Smooth muscle cell (in vitro differentiated cells): ENCODE results near the gene ELOA. TPM values are rescaled to one million over a fixed set of nuclear protein-coding genes. Genes with fewer than 3 reads are reported as not detected.

Source experiments
- DNase-seq: peaks from one replicate; lab custom pipeline; 2025; ENCODE audit not compliant: unreplicated experiment; lab: John Stamatoyannopoulos, UW
- H2AFZ ChIP-seq: fragments of 200-600 bp; sonication (generic); 2 replicates; pipeline ENCODE4 v1.6.0; 2016; ENCODE audit warnings: antibody characterized with exemption, low read depth, mild to moderate bottlenecking
- H3F3A ChIP-seq: fragments of 200-600 bp; sonication (generic); 2 replicates; pipeline ENCODE4 v1.6.0; 2017; ENCODE audit warnings: antibody characterized with exemption, low read depth
- H3K27ac ChIP-seq: fragments of 200-600 bp; sonication (generic); 2 replicates; pipeline ENCODE4 v1.5.1; 2016; ENCODE audit warnings: low read depth, mild to moderate bottlenecking
- H3K27me3 ChIP-seq: fragments of 200-600 bp; sonication (generic); 2 replicates; pipeline ENCODE4 v1.6.1; 2016; ENCODE audit warnings: low read depth, mild to moderate bottlenecking
- H3K36me3 ChIP-seq: fragments of 200-600 bp; sonication (generic); 2 replicates; pipeline ENCODE4 v1.5.1; 2016; ENCODE audit warnings: low read depth
- H3K4me1 ChIP-seq: fragments of 200-600 bp; sonication (generic); 2 replicates; pipeline ENCODE4 v1.5.1; 2016; ENCODE audit warnings: low read depth
- H3K4me2 ChIP-seq: fragments of 200-600 bp; sonication (generic); 2 replicates; pipeline ENCODE4 v1.6.0; 2016; ENCODE audit warnings: mild to moderate bottlenecking
- H3K4me3 ChIP-seq: fragments of 200-600 bp; sonication (generic); 2 replicates; pipeline ENCODE4 v1.5.1; 2016; ENCODE audit warnings: mild to moderate bottlenecking
- H3K79me2 ChIP-seq: fragments of 200-600 bp; sonication (generic); 2 replicates; pipeline ENCODE4 v1.6.0; 2016; ENCODE audit warnings: low read depth, mild to moderate bottlenecking
- H3K9ac ChIP-seq: fragments of 200-600 bp; sonication (generic); 2 replicates; pipeline ENCODE4 v1.6.0; 2016; ENCODE audit warnings: low read depth
- H3K9me3 ChIP-seq: fragments of 200-600 bp; sonication (generic); replicated peaks from 2 replicates; pipeline ENCODE4 v1.5.1; 2016; ENCODE audit warnings: low read depth
- H4K20me1 ChIP-seq: fragments of 200-600 bp; sonication (generic); 2 replicates; pipeline ENCODE4 v1.6.0; 2016; ENCODE audit warnings: low read depth
- WGBS: methylation state at CpG from one replicate; pipeline ENCODE4 v1.1.7; 2016; ENCODE audit warnings: low lambda C conversion rate; 5-methylcytosine and 5-hydroxymethylcytosine counted together
- polyA plus RNA-seq: library from polyadenylated mRNA; unstranded; fragments of >200 nt; fragmentation: Nextera tagmentation; extraction: Ambion mirVana; gene quantifications from 2 replicates; pipeline ENCODE4 v1.2.1, GENCODE V29; 2016
- total RNA-seq: library from RNA; depleted of rRNA; stranded (reverse); fragments of >200 nt; gene quantifications from 2 replicates; pipeline ENCODE4 v1.2.3, GENCODE V29; 2014
- TF ChIP-seq, protein P1 (sequence below): fragments of 200-600 bp; sonication (generic); IDR thresholded peaks from 2 replicates; pipeline ENCODE4 v1.5.1; 2017; ENCODE audit warnings: borderline replicate concordance, mild to moderate bottlenecking, antibody characterized with exemption; ENCODE audit not compliant: insufficient read depth, poor library complexity, severe bottlenecking

ELOA gene
- total and polyA plus RNA-seq, 2 experiments from 2014 or later: 28.1 to 33.4 TPM

DNA sequence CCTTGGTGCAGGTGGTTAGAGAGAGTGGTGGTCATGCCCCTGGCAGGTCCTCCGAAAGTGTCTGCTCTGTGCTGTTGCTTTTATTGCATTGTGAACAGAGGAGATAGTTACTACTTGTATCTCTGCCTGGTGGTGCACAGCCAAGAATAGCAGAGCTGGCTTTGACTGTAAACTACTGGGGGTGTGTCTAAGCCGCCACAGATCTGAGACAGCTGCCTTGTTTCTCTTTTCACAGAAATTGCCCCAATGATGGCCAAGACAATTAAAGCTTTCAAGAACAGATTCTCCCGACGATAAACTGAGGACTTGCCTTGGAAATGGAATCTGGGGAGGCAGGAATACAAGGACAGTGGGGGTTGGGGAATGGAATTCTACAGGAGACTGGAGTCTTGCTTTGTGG, 16.0 kb downstream of the ELOA start:
- TF ChIP-seq, protein P1, sequence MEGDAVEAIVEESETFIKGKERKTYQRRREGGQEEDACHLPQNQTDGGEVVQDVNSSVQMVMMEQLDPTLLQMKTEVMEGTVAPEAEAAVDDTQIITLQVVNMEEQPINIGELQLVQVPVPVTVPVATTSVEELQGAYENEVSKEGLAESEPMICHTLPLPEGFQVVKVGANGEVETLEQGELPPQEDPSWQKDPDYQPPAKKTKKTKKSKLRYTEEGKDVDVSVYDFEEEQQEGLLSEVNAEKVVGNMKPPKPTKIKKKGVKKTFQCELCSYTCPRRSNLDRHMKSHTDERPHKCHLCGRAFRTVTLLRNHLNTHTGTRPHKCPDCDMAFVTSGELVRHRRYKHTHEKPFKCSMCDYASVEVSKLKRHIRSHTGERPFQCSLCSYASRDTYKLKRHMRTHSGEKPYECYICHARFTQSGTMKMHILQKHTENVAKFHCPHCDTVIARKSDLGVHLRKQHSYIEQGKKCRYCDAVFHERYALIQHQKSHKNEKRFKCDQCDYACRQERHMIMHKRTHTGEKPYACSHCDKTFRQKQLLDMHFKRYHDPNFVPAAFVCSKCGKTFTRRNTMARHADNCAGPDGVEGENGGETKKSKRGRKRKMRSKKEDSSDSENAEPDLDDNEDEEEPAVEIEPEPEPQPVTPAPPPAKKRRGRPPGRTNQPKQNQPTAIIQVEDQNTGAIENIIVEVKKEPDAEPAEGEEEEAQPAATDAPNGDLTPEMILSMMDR: no peak
- 70% methylated on average over 4 of the region's 4 CpGs for WGBS
- no peak for DNase-seq

DNA sequence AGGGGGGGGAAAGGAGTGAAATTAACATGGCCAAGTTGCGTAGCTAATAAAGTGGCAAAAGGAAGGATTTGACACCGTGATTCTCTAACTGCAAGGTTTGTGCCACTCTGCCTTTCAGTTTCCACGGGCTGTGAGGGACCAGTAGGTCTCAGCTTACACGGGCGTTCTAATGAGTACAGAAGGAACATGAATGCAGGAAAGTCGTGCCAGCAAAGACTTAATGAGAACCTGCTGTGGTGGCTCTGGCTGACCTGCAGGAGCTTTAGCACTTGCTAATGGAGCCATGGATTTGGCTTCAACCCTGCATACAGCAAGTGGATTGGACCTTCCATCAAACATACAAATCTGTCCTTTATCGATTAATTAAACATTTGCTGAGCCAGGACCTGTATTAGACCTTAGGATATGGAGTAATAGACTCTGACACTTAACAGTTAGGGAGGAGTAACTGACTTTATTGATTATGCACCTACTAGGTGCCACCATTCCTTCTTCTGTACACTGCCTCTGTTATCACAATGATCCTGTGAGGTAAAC, 19.8 kb downstream of the ELOA start:
- Histone ChIP-seq H3F3A (peaks cover 15% of the 10 kb centered on the region), H3K27ac (no peak overlapping the region), H3K4me3 (no peak overlapping the region), H3K9me3 (no peaks in the 10 kb centered on the region), H2AFZ (no peak overlapping the region), H3K27me3 (no peaks in the 10 kb centered on the region), H4K20me1 (peaks cover 53% of the 10 kb centered on the region), H3K36me3 (peaks cover 11% of the 10 kb centered on the region), H3K4me2 (no peak overlapping the region), H3K9ac (no peak overlapping the region), H3K79me2 (no peaks in the 10 kb centered on the region), H3K4me1 (no peaks in the 10 kb centered on the region)
- no peak for DNase-seq
- TF ChIP-seq, protein P1: no peak
- WGBS: 95% methylated on average over 7 of the region's 7 CpGs

More for the DNA sequence above, 16.0 kb downstream of the ELOA start:
- Histone ChIP-seq H3K36me3 (peaks cover 22% of the 10 kb centered on the region), H3K4me1 (no peaks in the 10 kb centered on the region), H3K27ac (no peak overlapping the region), H3K9me3 (no peaks in the 10 kb centered on the region), H3K4me3 (no peak overlapping the region), H2AFZ (no peak overlapping the region), H3K9ac (no peak overlapping the region), H3F3A (peaks cover 20% of the 10 kb centered on the region), H3K27me3 (no peaks in the 10 kb centered on the region), H4K20me1 (peaks cover 80% of the 10 kb centered on the region), H3K4me2 (no peak overlapping the region), H3K79me2 (no peaks in the 10 kb centered on the region)

DNA sequence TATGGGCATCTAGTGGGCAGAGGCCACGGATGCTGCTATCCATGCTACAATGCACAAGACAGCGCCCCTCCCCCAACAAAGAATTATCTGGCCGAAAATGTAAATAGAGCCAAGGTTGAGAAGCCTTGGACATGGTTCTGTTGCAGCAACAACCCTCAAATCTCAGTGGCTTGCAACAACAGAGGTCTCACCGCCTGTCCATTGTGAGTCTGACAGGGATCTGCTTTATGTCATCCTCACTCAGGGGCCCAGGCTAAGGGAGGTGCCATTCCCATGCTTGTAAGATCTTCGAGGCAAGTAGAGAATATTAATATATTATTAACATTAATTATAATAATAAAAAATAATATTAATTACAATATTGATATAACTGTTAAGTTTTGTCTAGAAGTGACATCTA, 25.5 kb downstream of the ELOA start:
- Histone ChIP-seq H3K4me2 (no peak overlapping the region), H3K79me2 (no peaks in the 10 kb centered on the region), H3K36me3 (peaks cover 5% of the 10 kb centered on the region), H3K4me3 (no peak overlapping the region), H4K20me1 (peaks cover 9% of the 10 kb centered on the region), H3K27me3 (no peaks in the 10 kb centered on the region), H3F3A (no peaks in the 10 kb centered on the region), H2AFZ (no peak overlapping the region), H3K4me1 (no peaks in the 10 kb centered on the region), H3K9me3 (no peaks in the 10 kb centered on the region), H3K9ac (no peak overlapping the region), H3K27ac (no peak overlapping the region)
- WGBS: 61% methylated on average over 5 of the region's 5 CpGs
- TF ChIP-seq, protein P1: no peak
- DNase-seq: no peak
